GM12891 (cell line): ENCODE results near the gene ALDOA.

Experiments
- POLR2A ChIP-seq: IDR thresholded peaks from 2 replicates; pipeline ENCODE4 v1.6.1; 2011; ENCODE audit warnings: low read depth, low read length, control low read depth
- POLR2AphosphoS5 ChIP-seq: IDR thresholded peaks from 2 replicates; pipeline ENCODE4 v1.6.1; 2011; ENCODE audit warnings: low read depth, low read length, control low read depth
- TAF1 ChIP-seq: IDR thresholded peaks from 2 replicates; pipeline ENCODE4 v1.6.1; 2011; ENCODE audit warnings: low read depth, low read length, control low read depth

DNA sequence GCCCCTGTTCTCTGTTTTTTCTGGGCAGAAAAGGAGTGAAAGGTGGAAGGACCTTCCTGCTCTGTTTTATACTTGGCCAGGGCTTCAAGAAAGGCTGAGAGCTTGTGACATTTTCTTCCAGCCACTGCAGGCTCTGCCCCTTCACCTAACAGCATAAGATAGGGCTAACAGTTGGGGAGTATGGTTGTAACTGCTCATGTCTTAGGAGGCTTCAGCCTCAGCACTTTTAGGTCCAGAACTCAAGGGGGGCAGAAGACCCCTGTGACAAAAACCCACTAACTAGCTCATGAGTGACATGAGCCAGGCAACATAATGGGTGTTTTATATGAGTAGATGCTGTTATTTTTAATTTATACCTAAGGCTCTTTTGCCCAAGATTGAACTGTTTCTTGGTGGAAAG is 4.9 kb downstream of the ALDOA start:
- TF ChIP-seq POLR2A (no peak), POLR2AphosphoS5 (no peak), TAF1 (no peak)
